ENCODE data around the gene AAGAB.
"Not testable (repeated sequence)": the region's sequence is repeated elsewhere in the genome, so short reads cannot be mapped to it uniquely, and the experiment has no call there.

The AAGAB gene

GRCh38 chr15:67253101-67253500 is 1.4 kb downstream of the AAGAB start:
- DNase-seq, result no peak

- DNase-seq, result no peak
These were observed 3.1 kb downstream of the AAGAB start for GRCh38 chr15:67251318-67251717.

- DNase-seq, result no peak
These were observed 4.6 kb downstream of the AAGAB start for GRCh38 chr15:67249830-67250229.

- no peak for DNase-seq
These were observed 6.4 kb downstream of the AAGAB start for GRCh38 chr15:67248011-67248505.

GRCh38 chr15:67246606-67247005 is 7.9 kb downstream of the AAGAB start:
- DNase-seq, result not testable (repeated sequence)

- DNase-seq, result no peak
These were observed 9.4 kb downstream of the AAGAB start for GRCh38 chr15:67244971-67245478.

GRCh38 chr15:67242708-67243111 is 11.8 kb downstream of the AAGAB start:
- DNase-seq, result no peak

- DNase-seq, result peak; percentile 36
These were observed 13.2 kb downstream of the AAGAB start for GRCh38 chr15:67241132-67241855.

- DNase-seq, result no peak
These were observed 14.0 kb downstream of the AAGAB start for GRCh38 chr15:67240235-67241131.

GRCh38 chr15:67232591-67232990 is 21.9 kb downstream of the AAGAB start:
- DNase-seq, result no peak

- no peak for DNase-seq
These were observed 24.0 kb downstream of the AAGAB start for GRCh38 chr15:67230504-67230903.

GRCh38 chr15:67228286-67228685 is 26.2 kb downstream of the AAGAB start:
- no peak for DNase-seq

GRCh38 chr15:67227846-67228245 is 26.6 kb downstream of the AAGAB start:
- no peak for DNase-seq

- DNase-seq, result no peak
These were observed 27.0 kb downstream of the AAGAB start for GRCh38 chr15:67227431-67227830.

GRCh38 chr15:67225336-67225735 is 29.1 kb downstream of the AAGAB start:
- no peak for DNase-seq

- no peak for DNase-seq
These were observed 29.6 kb downstream of the AAGAB start for GRCh38 chr15:67224889-67225288.

GRCh38 chr15:67219288-67219687 is 35.2 kb downstream of the AAGAB start:
- DNase-seq, result no peak

GRCh38 chr15:67218428-67218827 is 36.0 kb downstream of the AAGAB start:
- no peak for DNase-seq

GRCh38 chr15:67216859-67217258 is 37.6 kb downstream of the AAGAB start:
- no peak for DNase-seq

- DNase-seq, result no peak
These were observed 39.4 kb downstream of the AAGAB start for GRCh38 chr15:67215102-67215501.

GRCh38 chr15:67212684-67213367 is 41.6 kb downstream of the AAGAB start:
- no peak for DNase-seq

- DNase-seq, result no peak
These were observed 43.8 kb downstream of the AAGAB start for GRCh38 chr15:67210555-67211168.

- DNase-seq, result no peak
These were observed 46.1 kb downstream of the AAGAB start for GRCh38 chr15:67208396-67208795.

Data from stimulated activated CD4-positive, alpha-beta T cell treated with anti-CD3 and anti-CD28 coated beads, Interleukin-15, amount 100 ng/mL, for 24 hours (primary cell).